K562 (cell line): Measurements from ENCODE around the gene CHAF1A. TPM values are rescaled to one million over a fixed set of nuclear protein-coding genes. Genes with fewer than 3 reads are reported as not detected.

Source experiments
- ATAC-seq: fragments of 200-7000 bp; cut with Tn5 transposase; 3 replicates; pipeline ENCODE4 v1.9.1; 2020; ENCODE audit warnings: moderate library complexity
- BruUV-seq: library from RNA; stranded (reverse); fragments of 400-500 nt; replicated peaks from 2 replicates; lab custom pipeline; 2021; lab: Mats Ljungman, UMichigan
- CTCF ChIA-PET: fragments of 300-600 bp; formaldehyde crosslinking; extraction: SDS; loops from one replicate; lab custom pipeline; 2021; ENCODE audit warnings: low intra/inter-chr PET ratio; lab: Yijun Ruan, JAX
- POLR2A ChIA-PET: fragments of 300-600, 350-650 bp; sonication (Branson Sonifier 250); formaldehyde crosslinking; extraction: SDS; loops from one replicate; lab custom pipeline; 2021; ENCODE audit warnings: antibody characterized with exemption, inconsistent platforms; lab: Yijun Ruan, JAX
- DNase-seq, 4 experiments: peaks; one replicate each; pipeline versions ENCODE4 v3.0.0 to v3.0.0-alpha.2; 2011 to 2018; ENCODE audit warnings: low spot score in 3 of 4, mixed read lengths in 3 of 4; ENCODE audit errors: extremely low read depth in 1 of 4
- FAIRE-seq: peaks from 2 replicates; lab custom pipeline; 2011; peaks lifted over from hg19 to GRCh38; lab: Jason Lieb, UNC
- H2AFZ ChIP-seq: 2 replicates; pipeline ENCODE4 v1.6.0; 2011; ENCODE audit warnings: low read depth, low read length, control low read depth, inconsistent platforms
- H3K27ac ChIP-seq: fragments of 200-600 bp; 3 replicates; pipeline ENCODE4 v1.8.0; 2011; ENCODE audit warnings: low read depth, mild to moderate bottlenecking, control low read depth, inconsistent platforms, low read length, moderate library complexity, mixed read lengths; ENCODE audit errors: extremely low read depth
- H3K27me3 ChIP-seq, 2 experiments: fragments of 300-600 bp in 1 of 2; 2 replicates in 1 of 2; 3 replicates in 1 of 2; pipeline versions ENCODE4 v1.6.0 to v1.8.0; 2011; ENCODE audit warnings: inconsistent platforms in 2 of 2, low read length in 2 of 2, mild to moderate bottlenecking in 1 of 2, mixed read lengths in 1 of 2, moderate library complexity in 1 of 2; ENCODE audit not compliant: control insufficient read depth in 2 of 2, insufficient read depth in 2 of 2
- H3K36me3 ChIP-seq: fragments of 300-600 bp; 3 replicates; pipeline ENCODE4 v1.8.0; 2011; ENCODE audit warnings: mild to moderate bottlenecking, low read length, inconsistent platforms; ENCODE audit not compliant: control insufficient read depth, insufficient read depth
- H3K4me1 ChIP-seq, 2 experiments: fragments of 200-600 bp in 1 of 2; replicated peaks in 1 of 2; 2 replicates in 1 of 2; 3 replicates in 1 of 2; pipeline versions ENCODE4 v1.5.1 to v1.8.0; 2011; ENCODE audit warnings: inconsistent platforms in 2 of 2, low read length in 2 of 2, mild to moderate bottlenecking in 1 of 2, mixed read lengths in 1 of 2, moderate library complexity in 1 of 2; ENCODE audit not compliant: control insufficient read depth in 2 of 2, insufficient read depth in 2 of 2
- H3K4me2 ChIP-seq: 2 replicates; pipeline ENCODE4 v1.6.1; 2011; ENCODE audit warnings: low read length, control low read depth, inconsistent platforms, mixed read lengths; ENCODE audit not compliant: insufficient read depth
- H3K4me3 ChIP-seq: fragments of 200-600 bp; sonication (generic), shearing (Covaris generic); 2 replicates; pipeline ENCODE4 v1.5.1; 2016; ENCODE audit warnings: control low read depth, inconsistent platforms
- H3K79me2 ChIP-seq: fragments of 200-600 bp; 3 replicates; pipeline ENCODE4 v1.8.0; 2011; ENCODE audit warnings: low read length, inconsistent platforms; ENCODE audit not compliant: control insufficient read depth, insufficient read depth
- H3K9ac ChIP-seq, 2 experiments: 2 replicates each; pipeline versions ENCODE4 v1.6.0 to v1.6.1; 2011; ENCODE audit warnings: low read depth in 2 of 2, low read length in 2 of 2, control low read depth in 1 of 2, inconsistent platforms in 1 of 2, mild to moderate bottlenecking in 1 of 2, mixed read lengths in 1 of 2; ENCODE audit not compliant: insufficient read depth in 1 of 2
- H3K9me1 ChIP-seq: one replicate; pipeline ENCODE4 v1.6.0; 2011; ENCODE audit warnings: inconsistent platforms, mild to moderate bottlenecking, low read length, moderate library complexity; ENCODE audit not compliant: control insufficient read depth, insufficient read depth
- H3K9me3 ChIP-seq: replicated peaks from 2 replicates; pipeline ENCODE4 v1.5.1; 2011; ENCODE audit warnings: low read depth, low read length, inconsistent platforms; ENCODE audit not compliant: control insufficient read depth, insufficient read depth
- H4K20me1 ChIP-seq: replicated peaks from 2 replicates; pipeline ENCODE4 v1.6.1; 2011; ENCODE audit warnings: low read length, inconsistent platforms, mixed read lengths; ENCODE audit not compliant: control insufficient read depth, insufficient read depth
- ETV1 ChIP-seq: fragments of 450-650 bp; conservative IDR thresholded peaks from 2 replicates; pipeline ENCODE4 v1.6.1; 2016; ENCODE audit warnings: missing genetic modification characterization, control low read depth, low read depth, missing compliant biosample characterization
- SAP30 ChIP-seq: fragments of 200-600 bp; sonication (generic); IDR thresholded peaks from 2 replicates; pipeline ENCODE4 v1.6.1; 2012; ENCODE audit warnings: borderline replicate concordance, low read depth, mild to moderate bottlenecking, moderate library complexity, low read length, control low read depth, inconsistent platforms; ENCODE audit not compliant: insufficient read depth, poor library complexity, severe bottlenecking
- SUPT5H ChIP-seq: fragments of 450-650 bp; IDR thresholded peaks from 2 replicates; pipeline ENCODE4 v1.6.1; 2016
- TCF7L2 ChIP-seq: fragments of 150-350 bp; IDR thresholded peaks from 2 replicates; pipeline ENCODE4 v1.6.1; 2016; ENCODE audit warnings: low read depth, mild to moderate bottlenecking, low read length, moderate library complexity
- TFAM ChIP-seq: fragments of 250-450 bp; sonication (Bioruptor Pico); conservative IDR thresholded peaks from 2 replicates; pipeline ENCODE4 v1.5.0; 2021; ENCODE audit warnings: mild to moderate bottlenecking, moderate library complexity
- YBX1 ChIP-seq: fragments of 450-650 bp; IDR thresholded peaks from 2 replicates; pipeline ENCODE4 v1.7.1; 2016; ENCODE audit warnings: mild to moderate bottlenecking
- ZBTB17 ChIP-seq: fragments of 450-650 bp; formaldehyde crosslinking; IDR thresholded peaks from 2 replicates; pipeline ENCODE4 v1.4.0; 2020; ENCODE audit warnings: mild to moderate bottlenecking
- ZNF354B ChIP-seq: fragments of 250-450 bp; sonication (Bioruptor Pico); IDR thresholded peaks from 2 replicates; pipeline ENCODE4 v1.4.0; 2020
- WGBS: fragments of 100-300 bp; shearing (Covaris generic); methylation state at CpG from one replicate; pipeline ENCODE4 v1.1.6; 2016; ENCODE audit warnings: low coverage, mixed read lengths; ENCODE audit not compliant: insufficient coverage; ENCODE audit errors: missing lambda C conversion rate; 5-methylcytosine and 5-hydroxymethylcytosine counted together
- in situ Hi-C: fragments of 300-500 bp; cut with MboI; formaldehyde crosslinking; loops from 4 replicates; pipeline ENCODE4 v1.15.0; 2018; ENCODE audit warnings: inconsistent platforms, mixed read lengths
- intact Hi-C: fragments of 100-400 bp; cut with micrococcal nuclease; formaldehyde crosslinking; loops from 2 replicates; pipeline ENCODE4 v1.14.2; 2022
- polyA plus RNA-seq, 8 experiments: library from polyadenylated mRNA; depleted of rRNA in 4 of 8; stranded (reverse) in 5 of 8; unstranded in 3 of 8; fragments of >200 nt; fragmentation: Nextera tagmentation in 2 of 8; fragmentation: Illumina TruSeq in 1 of 8; extraction: Ambion mirVana in 2 of 8; extraction: Trizol in 1 of 8; gene quantifications; 2 replicates each; pipeline versions ENCODE4 v1.2.1 to v1.2.3, GENCODE V29; 2011 to 2014; ENCODE audit warnings: inconsistent platforms in 1 of 8, missing spikeins in 1 of 8
- total RNA-seq, 7 experiments: library from RNA; depleted of rRNA in 6 of 7; stranded (reverse); fragments of >200 nt in 6 of 7; fragmentation: Illumina TruSeq in 2 of 7; extraction: Trizol in 2 of 7; gene quantifications; 2 replicates each; pipeline versions ENCODE4 v1.2.1 to v1.2.3, GENCODE V29; 2011 to 2021; ENCODE audit warnings: low replicate concordance in 1 of 7
- TF ChIP-seq, protein P1 (sequence below): fragments of 450-650 bp; IDR thresholded peaks from 2 replicates; pipeline ENCODE4 v1.6.1; 2016; ENCODE audit warnings: mild to moderate bottlenecking, moderate library complexity
- TF ChIP-seq, protein P2 (sequence below): fragments of 200-800 bp; sonication (Bioruptor generic); IDR thresholded peaks from 2 replicates; pipeline ENCODE4 v1.6.1; 2017; ENCODE audit warnings: missing genetic modification characterization, missing compliant biosample characterization

CHAF1A gene
- total and polyA plus RNA-seq, 9 of the 15 experiments (the other 6 are each of a cell fraction or from before 2014, with no cell fraction given) = 1.6 to 86.9 (median 45.2) TPM

DNA sequence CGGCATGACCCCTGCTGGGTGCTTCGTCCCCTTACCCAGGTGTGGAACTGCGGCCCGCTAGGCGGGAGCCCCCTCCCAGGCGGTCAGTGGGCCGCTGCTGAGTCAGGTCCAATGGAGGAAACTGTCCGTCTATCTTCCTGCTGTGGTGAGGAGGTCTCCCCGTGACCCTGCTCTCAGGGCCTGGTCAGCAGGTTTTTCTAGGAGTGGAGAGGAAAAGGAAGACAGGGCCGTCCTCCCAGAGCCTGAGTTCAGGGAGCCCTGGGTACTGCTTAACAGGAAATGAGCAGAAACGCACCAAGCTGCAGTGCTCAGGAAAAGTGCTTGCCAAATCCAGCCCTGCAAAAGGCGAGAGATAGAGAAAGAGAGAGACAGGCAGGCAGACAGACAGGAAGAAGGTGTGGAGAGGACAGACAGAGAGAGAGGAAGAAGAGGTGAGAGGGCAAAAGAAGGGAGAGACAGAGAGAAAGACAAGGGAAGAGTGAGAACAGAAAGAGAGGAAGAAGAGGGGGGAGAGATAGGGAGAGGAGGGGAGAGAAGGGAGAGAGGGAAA is 12.3 kb upstream of the CHAF1A start:
- no TSS peak for BruUV-seq
- intact Hi-C loops (no loop called here), in situ Hi-C loops (no loop called here)
- ATAC-seq = no peak
- ChIA-PET POLR2A (interaction anchor here (0.8 to 4.9 kb wide), 5 partner anchors 9 to 960 kb away, joined by 3 to 46 read pairs (median 4); no protein-coding TSS in a partner anchor), CTCF (no interaction called here)
- Histone ChIP-seq H2AFZ (no peak overlapping the region), H3K4me2 (no peak overlapping the region), H3K4me3 (no peak overlapping the region), H3K27me3 (no peaks in the 10 kb centered on the region), H3K9ac (peak overlapping the region in 1 of 2 experiments; percentile 83; a peak in 2 of 4 replicates), H3K36me3 (peaks cover 72% of the 10 kb centered on the region), H3K9me1 (peaks cover 13% of the 10 kb centered on the region), H4K20me1 (peaks cover 56% of the 10 kb centered on the region), H3K79me2 (peaks cover 93% of the 10 kb centered on the region), H3K27ac (peak overlapping the region; percentile 40; the same call in 1 of the 3 replicates), H3K4me1 (peaks cover 29 to 55% of the 10 kb centered on the region in 2 experiments), H3K9me3 (no peaks in the 10 kb centered on the region)
- no peak for DNase-seq
- FAIRE-seq = peak; percentile 11
- WGBS = 61% methylated on average over 5 of the region's 12 CpGs
- TF ChIP-seq SUPT5H (0 out of 2 replicates have a peak, but pooled peaks have one; percentile 19), ZNF354B (CRISPR knock-in tag) (no peak), ETV1 (tag) (no peak), TFAM (CRISPR knock-in tag) (no peak), YBX1 (no peak), ZBTB17 (CRISPR knock-in tag) (no peak), TCF7L2 (no peak), SAP30 (no peak)
- TF ChIP-seq, protein P1, sequence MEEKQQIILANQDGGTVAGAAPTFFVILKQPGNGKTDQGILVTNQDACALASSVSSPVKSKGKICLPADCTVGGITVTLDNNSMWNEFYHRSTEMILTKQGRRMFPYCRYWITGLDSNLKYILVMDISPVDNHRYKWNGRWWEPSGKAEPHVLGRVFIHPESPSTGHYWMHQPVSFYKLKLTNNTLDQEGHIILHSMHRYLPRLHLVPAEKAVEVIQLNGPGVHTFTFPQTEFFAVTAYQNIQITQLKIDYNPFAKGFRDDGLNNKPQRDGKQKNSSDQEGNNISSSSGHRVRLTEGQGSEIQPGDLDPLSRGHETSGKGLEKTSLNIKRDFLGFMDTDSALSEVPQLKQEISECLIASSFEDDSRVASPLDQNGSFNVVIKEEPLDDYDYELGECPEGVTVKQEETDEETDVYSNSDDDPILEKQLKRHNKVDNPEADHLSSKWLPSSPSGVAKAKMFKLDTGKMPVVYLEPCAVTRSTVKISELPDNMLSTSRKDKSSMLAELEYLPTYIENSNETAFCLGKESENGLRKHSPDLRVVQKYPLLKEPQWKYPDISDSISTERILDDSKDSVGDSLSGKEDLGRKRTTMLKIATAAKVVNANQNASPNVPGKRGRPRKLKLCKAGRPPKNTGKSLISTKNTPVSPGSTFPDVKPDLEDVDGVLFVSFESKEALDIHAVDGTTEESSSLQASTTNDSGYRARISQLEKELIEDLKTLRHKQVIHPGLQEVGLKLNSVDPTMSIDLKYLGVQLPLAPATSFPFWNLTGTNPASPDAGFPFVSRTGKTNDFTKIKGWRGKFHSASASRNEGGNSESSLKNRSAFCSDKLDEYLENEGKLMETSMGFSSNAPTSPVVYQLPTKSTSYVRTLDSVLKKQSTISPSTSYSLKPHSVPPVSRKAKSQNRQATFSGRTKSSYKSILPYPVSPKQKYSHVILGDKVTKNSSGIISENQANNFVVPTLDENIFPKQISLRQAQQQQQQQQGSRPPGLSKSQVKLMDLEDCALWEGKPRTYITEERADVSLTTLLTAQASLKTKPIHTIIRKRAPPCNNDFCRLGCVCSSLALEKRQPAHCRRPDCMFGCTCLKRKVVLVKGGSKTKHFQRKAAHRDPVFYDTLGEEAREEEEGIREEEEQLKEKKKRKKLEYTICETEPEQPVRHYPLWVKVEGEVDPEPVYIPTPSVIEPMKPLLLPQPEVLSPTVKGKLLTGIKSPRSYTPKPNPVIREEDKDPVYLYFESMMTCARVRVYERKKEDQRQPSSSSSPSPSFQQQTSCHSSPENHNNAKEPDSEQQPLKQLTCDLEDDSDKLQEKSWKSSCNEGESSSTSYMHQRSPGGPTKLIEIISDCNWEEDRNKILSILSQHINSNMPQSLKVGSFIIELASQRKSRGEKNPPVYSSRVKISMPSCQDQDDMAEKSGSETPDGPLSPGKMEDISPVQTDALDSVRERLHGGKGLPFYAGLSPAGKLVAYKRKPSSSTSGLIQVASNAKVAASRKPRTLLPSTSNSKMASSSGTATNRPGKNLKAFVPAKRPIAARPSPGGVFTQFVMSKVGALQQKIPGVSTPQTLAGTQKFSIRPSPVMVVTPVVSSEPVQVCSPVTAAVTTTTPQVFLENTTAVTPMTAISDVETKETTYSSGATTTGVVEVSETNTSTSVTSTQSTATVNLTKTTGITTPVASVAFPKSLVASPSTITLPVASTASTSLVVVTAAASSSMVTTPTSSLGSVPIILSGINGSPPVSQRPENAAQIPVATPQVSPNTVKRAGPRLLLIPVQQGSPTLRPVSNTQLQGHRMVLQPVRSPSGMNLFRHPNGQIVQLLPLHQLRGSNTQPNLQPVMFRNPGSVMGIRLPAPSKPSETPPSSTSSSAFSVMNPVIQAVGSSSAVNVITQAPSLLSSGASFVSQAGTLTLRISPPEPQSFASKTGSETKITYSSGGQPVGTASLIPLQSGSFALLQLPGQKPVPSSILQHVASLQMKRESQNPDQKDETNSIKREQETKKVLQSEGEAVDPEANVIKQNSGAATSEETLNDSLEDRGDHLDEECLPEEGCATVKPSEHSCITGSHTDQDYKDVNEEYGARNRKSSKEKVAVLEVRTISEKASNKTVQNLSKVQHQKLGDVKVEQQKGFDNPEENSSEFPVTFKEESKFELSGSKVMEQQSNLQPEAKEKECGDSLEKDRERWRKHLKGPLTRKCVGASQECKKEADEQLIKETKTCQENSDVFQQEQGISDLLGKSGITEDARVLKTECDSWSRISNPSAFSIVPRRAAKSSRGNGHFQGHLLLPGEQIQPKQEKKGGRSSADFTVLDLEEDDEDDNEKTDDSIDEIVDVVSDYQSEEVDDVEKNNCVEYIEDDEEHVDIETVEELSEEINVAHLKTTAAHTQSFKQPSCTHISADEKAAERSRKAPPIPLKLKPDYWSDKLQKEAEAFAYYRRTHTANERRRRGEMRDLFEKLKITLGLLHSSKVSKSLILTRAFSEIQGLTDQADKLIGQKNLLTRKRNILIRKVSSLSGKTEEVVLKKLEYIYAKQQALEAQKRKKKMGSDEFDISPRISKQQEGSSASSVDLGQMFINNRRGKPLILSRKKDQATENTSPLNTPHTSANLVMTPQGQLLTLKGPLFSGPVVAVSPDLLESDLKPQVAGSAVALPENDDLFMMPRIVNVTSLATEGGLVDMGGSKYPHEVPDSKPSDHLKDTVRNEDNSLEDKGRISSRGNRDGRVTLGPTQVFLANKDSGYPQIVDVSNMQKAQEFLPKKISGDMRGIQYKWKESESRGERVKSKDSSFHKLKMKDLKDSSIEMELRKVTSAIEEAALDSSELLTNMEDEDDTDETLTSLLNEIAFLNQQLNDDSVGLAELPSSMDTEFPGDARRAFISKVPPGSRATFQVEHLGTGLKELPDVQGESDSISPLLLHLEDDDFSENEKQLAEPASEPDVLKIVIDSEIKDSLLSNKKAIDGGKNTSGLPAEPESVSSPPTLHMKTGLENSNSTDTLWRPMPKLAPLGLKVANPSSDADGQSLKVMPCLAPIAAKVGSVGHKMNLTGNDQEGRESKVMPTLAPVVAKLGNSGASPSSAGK = no peak
- TF ChIP-seq, protein P2, sequence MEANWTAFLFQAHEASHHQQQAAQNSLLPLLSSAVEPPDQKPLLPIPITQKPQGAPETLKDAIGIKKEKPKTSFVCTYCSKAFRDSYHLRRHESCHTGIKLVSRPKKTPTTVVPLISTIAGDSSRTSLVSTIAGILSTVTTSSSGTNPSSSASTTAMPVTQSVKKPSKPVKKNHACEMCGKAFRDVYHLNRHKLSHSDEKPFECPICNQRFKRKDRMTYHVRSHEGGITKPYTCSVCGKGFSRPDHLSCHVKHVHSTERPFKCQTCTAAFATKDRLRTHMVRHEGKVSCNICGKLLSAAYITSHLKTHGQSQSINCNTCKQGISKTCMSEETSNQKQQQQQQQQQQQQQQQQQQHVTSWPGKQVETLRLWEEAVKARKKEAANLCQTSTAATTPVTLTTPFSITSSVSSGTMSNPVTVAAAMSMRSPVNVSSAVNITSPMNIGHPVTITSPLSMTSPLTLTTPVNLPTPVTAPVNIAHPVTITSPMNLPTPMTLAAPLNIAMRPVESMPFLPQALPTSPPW (CRISPR knock-in tag) = 0 out of 2 replicates have a peak, but pooled peaks have one; percentile 20
